ENCODE data around the gene KRTAP5-8.
"Not testable (repeated sequence)": the region's sequence is repeated elsewhere in the genome, so short reads cannot be mapped to it uniquely, and the experiment has no call there.

KRTAP5-8 gene

GRCh38 chr11:71525938-71526495, 11.8 kb upstream of the KRTAP5-8 start:
- Histone ChIP-seq H3K27me3 (ENCODE audit: insufficient read depth, low read length) (no peaks in the 10 kb centered on the region), H3K9me3 (ENCODE audit: low read length) (no peaks in the 10 kb centered on the region), H3K36me3 (ENCODE audit: insufficient read depth, low read length) (no peaks in the 10 kb centered on the region), H3K4me1 (ENCODE audit: insufficient read depth, low read length) (no peaks in the 10 kb centered on the region), H2AFZ (ENCODE audit: low read depth, low read length) (no peak overlapping the region), H3K4me3 (ENCODE audit: low read length) (no peak overlapping the region)

- not testable (repeated sequence) for H3K27me3 ChIP-seq (ENCODE audit: insufficient read depth, low read length); H3K9me3 ChIP-seq (ENCODE audit: low read length); H3K4me3 ChIP-seq (ENCODE audit: low read length); H2AFZ ChIP-seq (ENCODE audit: low read depth, low read length); H3K36me3 ChIP-seq (ENCODE audit: insufficient read depth, low read length); H3K4me1 ChIP-seq (ENCODE audit: insufficient read depth, low read length)
Observed at GRCh38 chr11:71526796-71527575, 10.8 kb upstream of the KRTAP5-8 start, which contains the start of gene KRTAP5-7. Gene KRTAP5-7, plus strand, starts transcription at chr11:71527267. Its CDS starts 34 bp downstream, at chr11:71527301.

- Histone ChIP-seq H3K4me1 (ENCODE audit: insufficient read depth, low read length) (no peaks in the 10 kb centered on the region), H3K4me3 (ENCODE audit: low read length) (no peak overlapping the region), H3K36me3 (ENCODE audit: insufficient read depth, low read length) (no peaks in the 10 kb centered on the region), H2AFZ (ENCODE audit: low read depth, low read length) (no peak overlapping the region), H3K27me3 (ENCODE audit: insufficient read depth, low read length) (no peaks in the 10 kb centered on the region), H3K9me3 (ENCODE audit: low read length) (no peaks in the 10 kb centered on the region)
Observed at GRCh38 chr11:71527576-71528210, 10.1 kb upstream of the KRTAP5-8 start.

- Histone ChIP-seq H3K27me3 (ENCODE audit: insufficient read depth, low read length) (no peaks in the 10 kb centered on the region), H3K36me3 (ENCODE audit: insufficient read depth, low read length) (no peaks in the 10 kb centered on the region), H3K9me3 (ENCODE audit: low read length) (no peaks in the 10 kb centered on the region), H3K4me3 (ENCODE audit: low read length) (no peak overlapping the region), H2AFZ (ENCODE audit: low read depth, low read length) (no peak overlapping the region), H3K4me1 (ENCODE audit: insufficient read depth, low read length) (no peaks in the 10 kb centered on the region)
Observed at GRCh38 chr11:71530602-71531001, 7.2 kb upstream of the KRTAP5-8 start.

- Histone ChIP-seq H2AFZ (ENCODE audit: low read depth, low read length) (no peak overlapping the region), H3K4me3 (ENCODE audit: low read length) (no peak overlapping the region), H3K4me1 (ENCODE audit: insufficient read depth, low read length) (no peaks in the 10 kb centered on the region)
Observed at GRCh38 chr11:71532036-71532610, 5.7 kb upstream of the KRTAP5-8 start.

GRCh38 chr11:71534711-71535608, 2.9 kb upstream of the KRTAP5-8 start:
- not testable (repeated sequence) for H3K36me3 ChIP-seq (ENCODE audit: insufficient read depth, low read length); H3K4me3 ChIP-seq (ENCODE audit: low read length); H3K27me3 ChIP-seq (ENCODE audit: insufficient read depth, low read length); H2AFZ ChIP-seq (ENCODE audit: low read depth, low read length); H3K9me3 ChIP-seq (ENCODE audit: low read length); H3K4me1 ChIP-seq (ENCODE audit: insufficient read depth, low read length)

More at GRCh38 chr11:71532036-71532610, 5.7 kb upstream of the KRTAP5-8 start:
- no peaks in the 10 kb centered on the region for H3K27me3 ChIP-seq (ENCODE audit: insufficient read depth, low read length)
- no peaks in the 10 kb centered on the region for H3K9me3 ChIP-seq (ENCODE audit: low read length)
- H3K36me3 ChIP-seq (ENCODE audit: insufficient read depth, low read length) = no peaks in the 10 kb centered on the region

GRCh38 chr11:71535825-71536224, 2.0 kb upstream of the KRTAP5-8 start:
- H2AFZ ChIP-seq (ENCODE audit: low read depth, low read length) = no peak overlapping the region

GRCh38 chr11:71537537-71537936, 288 bp upstream of the KRTAP5-8 start:
- no peaks in the 10 kb centered on the region for H3K9me3 ChIP-seq (ENCODE audit: low read length)
- no peaks in the 10 kb centered on the region for H3K4me1 ChIP-seq (ENCODE audit: insufficient read depth, low read length)
- H2AFZ ChIP-seq (ENCODE audit: low read depth, low read length) = no peak overlapping the region
- no peak overlapping the region for H3K4me3 ChIP-seq (ENCODE audit: low read length)
- peaks cover 7% of the 10 kb centered on the region for H3K27me3 ChIP-seq (ENCODE audit: insufficient read depth, low read length)
- H3K36me3 ChIP-seq (ENCODE audit: insufficient read depth, low read length) = no peaks in the 10 kb centered on the region

More at GRCh38 chr11:71535825-71536224, 2.0 kb upstream of the KRTAP5-8 start:
- H3K27me3 ChIP-seq (ENCODE audit: insufficient read depth, low read length) = peaks cover 7% of the 10 kb centered on the region
- H3K36me3 ChIP-seq (ENCODE audit: insufficient read depth, low read length) = no peaks in the 10 kb centered on the region
- no peak overlapping the region for H3K4me3 ChIP-seq (ENCODE audit: low read length)
- no peaks in the 10 kb centered on the region for H3K9me3 ChIP-seq (ENCODE audit: low read length)
- H3K4me1 ChIP-seq (ENCODE audit: insufficient read depth, low read length) = no peaks in the 10 kb centered on the region

GRCh38 chr11:71538666-71538990, 803 bp downstream of the KRTAP5-8 start:
- no peaks in the 10 kb centered on the region for H3K36me3 ChIP-seq (ENCODE audit: insufficient read depth, low read length)
- no peak overlapping the region for H2AFZ ChIP-seq (ENCODE audit: low read depth, low read length)
- no peaks in the 10 kb centered on the region for H3K9me3 ChIP-seq (ENCODE audit: low read length)
- H3K4me1 ChIP-seq (ENCODE audit: insufficient read depth, low read length) = no peaks in the 10 kb centered on the region
- no peak overlapping the region for H3K4me3 ChIP-seq (ENCODE audit: low read length)
- H3K27me3 ChIP-seq (ENCODE audit: insufficient read depth, low read length) = peaks cover 7% of the 10 kb centered on the region

GRCh38 chr11:71539017-71539416, 1.2 kb downstream of the KRTAP5-8 start:
- Histone ChIP-seq H3K4me3 (ENCODE audit: low read length) (no peak overlapping the region), H3K27me3 (ENCODE audit: insufficient read depth, low read length) (peaks cover 7% of the 10 kb centered on the region), H2AFZ (ENCODE audit: low read depth, low read length) (no peak overlapping the region)

GRCh38 chr11:71539971-71540370, 2.1 kb downstream of the KRTAP5-8 start:
- not testable (repeated sequence) for H3K4me3 ChIP-seq (ENCODE audit: low read length); H3K36me3 ChIP-seq (ENCODE audit: insufficient read depth, low read length); H3K9me3 ChIP-seq (ENCODE audit: low read length); H2AFZ ChIP-seq (ENCODE audit: low read depth, low read length); H3K4me1 ChIP-seq (ENCODE audit: insufficient read depth, low read length); H3K27me3 ChIP-seq (ENCODE audit: insufficient read depth, low read length)

More at GRCh38 chr11:71539017-71539416, 1.2 kb downstream of the KRTAP5-8 start:
- Histone ChIP-seq H3K4me1 (ENCODE audit: insufficient read depth, low read length) (no peaks in the 10 kb centered on the region), H3K36me3 (ENCODE audit: insufficient read depth, low read length) (no peaks in the 10 kb centered on the region), H3K9me3 (ENCODE audit: low read length) (no peaks in the 10 kb centered on the region)

GRCh38 chr11:71540521-71541304, 2.9 kb downstream of the KRTAP5-8 start:
- H2AFZ ChIP-seq (ENCODE audit: low read depth, low read length); H3K4me3 ChIP-seq (ENCODE audit: low read length); H3K27me3 ChIP-seq (ENCODE audit: insufficient read depth, low read length); H3K36me3 ChIP-seq (ENCODE audit: insufficient read depth, low read length); H3K4me1 ChIP-seq (ENCODE audit: insufficient read depth, low read length); H3K9me3 ChIP-seq (ENCODE audit: low read length): not testable (repeated sequence)
